Measurements from ENCODE around the gene IGFALS. TPM values are rescaled to one million over a fixed set of nuclear protein-coding genes. Genes with fewer than 3 reads are reported as not detected.
A peak's percentile ranks its signal among the peaks of the same experiment; 100 is the strongest.

IGFALS gene
- total RNA-seq, 2 donors from 2014 or later: 0.82 to 1.9 TPM

- no peaks in the 10 kb centered on the region for H3K4me1 ChIP-seq (replicated peaks)
- no peaks in the 10 kb centered on the region for H3K27me3 ChIP-seq (replicated peaks; ENCODE audit: insufficient read depth)
- intact Hi-C loops (cut with DNase I): no loop called here
- no peak for DNase-seq (ENCODE audit: low spot score)
- TF ChIP-seq POLR2A (IDR thresholded peaks at IDR 0.05) (no peak), POLR2AphosphoS5 (IDR thresholded peaks at IDR 0.05) (no peak), CTCF (IDR thresholded peaks at IDR 0.05) (no peak)
- H3K36me3 ChIP-seq: no peaks in the 10 kb centered on the region
- H3K4me3 ChIP-seq: no peak overlapping the region
- whole genome bisulfite sequencing: 70% methylated on average over 15 of the region's 25 CpGs
- no peak overlapping the region for H3K27ac ChIP-seq
- no peaks in the 10 kb centered on the region for H3K9me3 ChIP-seq
Observed at GRCh38 chr16:1789643-1790045, 3.9 kb downstream of the IGFALS start.

- no peaks in the 10 kb centered on the region for H3K27me3 ChIP-seq (replicated peaks; ENCODE audit: insufficient read depth)
- H3K4me3 ChIP-seq: no peak overlapping the region
- H3K36me3 ChIP-seq: no peaks in the 10 kb centered on the region
- DNase-seq (ENCODE audit: low spot score): peak; percentile 22
- H3K4me1 ChIP-seq (replicated peaks): peaks cover 6% of the 10 kb centered on the region
- 39% methylated on average over 13 of the region's 19 CpGs for WGBS
- TF ChIP-seq CTCF (IDR thresholded peaks at IDR 0.05) (no peak), POLR2A (IDR thresholded peaks at IDR 0.05) (no peak), POLR2AphosphoS5 (IDR thresholded peaks at IDR 0.05) (no peak)
- intact Hi-C loops (cut with DNase I): no loop called here
- H3K9me3 ChIP-seq: no peaks in the 10 kb centered on the region
- no peak overlapping the region for H3K27ac ChIP-seq
Observed at GRCh38 chr16:1788708-1789100, 4.8 kb downstream of the IGFALS start.

- TF ChIP-seq POLR2AphosphoS5 (IDR thresholded peaks at IDR 0.05) (no peak), CTCF (IDR thresholded peaks at IDR 0.05) (no peak)
- H3K9me3 ChIP-seq: no peaks in the 10 kb centered on the region
- H3K4me3 ChIP-seq: no peak overlapping the region
- WGBS: 74% methylated on average over 32 of the region's 38 CpGs
- intact Hi-C loops (cut with DNase I): no loop called here
- peaks cover 6% of the 10 kb centered on the region for H3K4me1 ChIP-seq (replicated peaks)
- H3K27ac ChIP-seq: no peak overlapping the region
- H3K27me3 ChIP-seq (replicated peaks; ENCODE audit: insufficient read depth): no peaks in the 10 kb centered on the region
- no peak for DNase-seq (ENCODE audit: low spot score)
- H3K36me3 ChIP-seq: no peaks in the 10 kb centered on the region
Observed at GRCh38 chr16:1788095-1788707, 5.3 kb downstream of the IGFALS start.

DNA sequence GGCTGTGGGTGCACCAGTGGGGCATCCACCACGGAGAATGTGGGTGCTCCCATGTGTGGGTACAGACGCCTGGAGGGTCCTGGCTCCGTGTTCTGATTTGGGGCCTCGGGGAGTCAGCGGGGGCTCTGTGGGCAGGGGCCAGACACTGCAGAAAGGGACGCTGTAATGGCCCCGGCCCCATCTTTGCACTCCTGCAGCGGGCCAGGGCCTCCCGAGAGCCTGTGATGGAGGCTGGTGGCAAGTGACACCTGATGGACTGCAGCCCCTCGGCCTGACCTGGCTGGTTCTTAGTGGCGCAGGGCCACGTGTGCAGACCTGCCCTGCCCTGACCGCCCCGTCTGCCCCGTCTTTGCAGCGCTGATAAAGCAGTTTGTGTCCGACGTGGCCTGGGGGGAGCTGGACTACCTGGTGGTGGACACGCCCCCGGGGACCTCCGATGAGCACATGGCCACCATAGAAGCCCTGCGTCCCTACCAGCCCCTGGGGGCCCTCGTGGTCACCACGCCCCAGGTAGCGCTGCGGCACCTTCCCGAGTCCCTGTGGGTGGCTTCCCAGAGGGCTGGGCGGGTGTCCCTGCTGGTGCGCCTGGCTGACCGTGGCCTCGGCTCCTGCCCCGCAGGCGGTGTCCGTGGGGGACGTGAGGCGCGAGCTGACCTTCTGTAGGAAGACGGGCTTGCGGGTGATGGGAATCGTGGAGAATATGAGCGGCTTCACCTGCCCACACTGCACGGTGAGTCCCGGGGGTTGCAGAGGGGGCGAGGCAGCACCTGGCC, 6.0 kb downstream of the IGFALS start:
- no peaks in the 10 kb centered on the region for H3K9me3 ChIP-seq
- no peaks in the 10 kb centered on the region for H3K27me3 ChIP-seq (replicated peaks; ENCODE audit: insufficient read depth)
- 90% methylated on average over 44 of the region's 44 CpGs for WGBS
- intact Hi-C loops (cut with DNase I): no loop called here
- H3K36me3 ChIP-seq: no peaks in the 10 kb centered on the region
- no peak overlapping the region for H3K27ac ChIP-seq
- peak; percentile 3 for DNase-seq (ENCODE audit: low spot score)
- peaks cover 6% of the 10 kb centered on the region for H3K4me1 ChIP-seq (replicated peaks)
- no peak for TF ChIP-seq CTCF (IDR thresholded peaks at IDR 0.05)
- no peak for TF ChIP-seq POLR2A (IDR thresholded peaks at IDR 0.05)
- no peak for TF ChIP-seq POLR2AphosphoS5 (IDR thresholded peaks at IDR 0.05)
- no peak overlapping the region for H3K4me3 ChIP-seq

GRCh38 chr16:1787056-1787321, 6.5 kb downstream of the IGFALS start:
- WGBS: 92% methylated on average over 6 of the region's 6 CpGs
- Histone ChIP-seq H3K4me1 (replicated peaks) (peaks cover 6% of the 10 kb centered on the region), H3K9me3 (no peaks in the 10 kb centered on the region), H3K27ac (no peak overlapping the region), H3K27me3 (replicated peaks; ENCODE audit: insufficient read depth) (no peaks in the 10 kb centered on the region), H3K4me3 (no peak overlapping the region), H3K36me3 (no peaks in the 10 kb centered on the region)
- DNase-seq (ENCODE audit: low spot score): no peak
- intact Hi-C loops (cut with DNase I): no loop called here
- TF ChIP-seq POLR2AphosphoS5 (IDR thresholded peaks at IDR 0.05) (no peak), CTCF (IDR thresholded peaks at IDR 0.05) (no peak), POLR2A (IDR thresholded peaks at IDR 0.05) (no peak)

Data from prostate gland (tissue), 2 donors.